GM12878 (cell line): ENCODE data around the gene CRYL1. TPM values are rescaled to one million over a fixed set of nuclear protein-coding genes. Genes with fewer than 3 reads are reported as not detected.

ENCODE experiments used
- ATAC-seq: fragments of 200-7000 bp; cut with Tn5 transposase; 3 replicates; pipeline ENCODE4 v1.9.1; 2020; ENCODE audit warnings: mild to moderate bottlenecking, moderate library complexity
- BruUV-seq: library from RNA; stranded (reverse); fragments of 400-500 nt; replicated peaks from 2 replicates; lab custom pipeline; 2021; lab: Mats Ljungman, UMichigan
- CTCF ChIA-PET: fragments of 300-600 bp; sonication (Branson Sonifier 250); formaldehyde crosslinking; extraction: SDS; loops from one replicate; lab custom pipeline; 2021; ENCODE audit warnings: inconsistent platforms; lab: Yijun Ruan, JAX
- POLR2A ChIA-PET: fragments of 350-600 bp; formaldehyde crosslinking; extraction: SDS; loops from one replicate; lab custom pipeline; 2021; ENCODE audit warnings: inconsistent platforms; lab: Charles Lee
- RAD21 ChIA-PET: fragments of 300-600 bp; sonication (Branson Sonifier 250); formaldehyde crosslinking; loops from one replicate; lab custom pipeline; 2023; ENCODE audit warnings: antibody characterized with exemption; ENCODE audit not compliant: unreplicated experiment; lab: Charles Lee
- SMC1A ChIA-PET: fragments of 300-600 bp; sonication (Branson Sonifier 250); formaldehyde crosslinking; loops from one replicate; lab custom pipeline; 2023; ENCODE audit not compliant: unreplicated experiment, uncharacterized antibody; lab: Charles Lee
- DNase-seq: peaks from one replicate; pipeline ENCODE4 v3.0.0-alpha.2; 2011; ENCODE audit warnings: low read depth, low spot score
- FAIRE-seq: peaks from 3 replicates; lab custom pipeline; 2011; peaks lifted over from hg19 to GRCh38; lab: Jason Lieb, UNC
- H2AFZ ChIP-seq: 2 replicates; pipeline ENCODE4 v1.6.0; 2011; ENCODE audit warnings: low read depth, low read length, control low read depth; ENCODE audit not compliant: control insufficient read depth
- H3K27ac ChIP-seq: 2 replicates; pipeline ENCODE4 v1.5.1; 2011; ENCODE audit warnings: control low read depth; ENCODE audit not compliant: control insufficient read depth, insufficient read depth
- H3K27me3 ChIP-seq, 2 experiments: replicated peaks in 1 of 2; 2 replicates each; pipeline versions ENCODE4 v1.6.0 to v1.6.1; 2011; ENCODE audit warnings: low read length in 1 of 2; ENCODE audit not compliant: control insufficient read depth in 2 of 2, insufficient read depth in 2 of 2
- H3K36me3 ChIP-seq, 2 experiments: 2 replicates each; pipeline ENCODE4 v1.5.1; 2011; ENCODE audit warnings: low read length in 1 of 2; ENCODE audit not compliant: control insufficient read depth in 2 of 2, insufficient read depth in 2 of 2
- H3K4me1 ChIP-seq: 2 replicates; pipeline ENCODE4 v1.6.1; 2011; ENCODE audit warnings: mild to moderate bottlenecking, low read length, moderate library complexity, mixed read lengths; ENCODE audit not compliant: control insufficient read depth, insufficient read depth
- H3K4me2 ChIP-seq: 2 replicates; pipeline ENCODE4 v1.6.0; 2011; ENCODE audit warnings: control low read depth; ENCODE audit not compliant: control insufficient read depth, insufficient read depth
- H3K4me3 ChIP-seq: fragments of 200-600 bp; sonication (generic); 2 replicates; pipeline ENCODE4 v1.5.1; 2016
- H3K79me2 ChIP-seq: 2 replicates; pipeline ENCODE4 v1.6.0; 2011; ENCODE audit warnings: low read length; ENCODE audit not compliant: control insufficient read depth, insufficient read depth
- H3K9ac ChIP-seq: 2 replicates; pipeline ENCODE4 v1.8.0; 2011; ENCODE audit warnings: low read length, control low read depth, mixed read lengths; ENCODE audit not compliant: control insufficient read depth, insufficient read depth
- H3K9me3 ChIP-seq: replicated peaks from 3 replicates; pipeline ENCODE4 v1.5.1; 2011; ENCODE audit warnings: mild to moderate bottlenecking, low read length; ENCODE audit not compliant: control insufficient read depth, insufficient read depth
- H4K20me1 ChIP-seq: 2 replicates; pipeline ENCODE4 v1.6.0; 2011; ENCODE audit not compliant: control insufficient read depth, insufficient read depth
- CBX3 ChIP-seq: fragments of 200-600 bp; sonication (generic); IDR thresholded peaks from 2 replicates; pipeline ENCODE4 v1.6.1; 2016; ENCODE audit warnings: low read depth, borderline replicate concordance
- CHD4 ChIP-seq: fragments of 200-600 bp; sonication (generic); IDR thresholded peaks from 2 replicates; pipeline ENCODE4 v1.6.1; 2016; ENCODE audit warnings: mild to moderate bottlenecking
- FOXM1 ChIP-seq: IDR thresholded peaks from 2 replicates; pipeline ENCODE4 v1.6.1; 2012; ENCODE audit warnings: low read depth, mild to moderate bottlenecking, inconsistent platforms, low read length, moderate library complexity
- IKZF1 ChIP-seq: fragments of 450-650 bp; conservative IDR thresholded peaks from 2 replicates; pipeline ENCODE4 v1.6.1; 2017; ENCODE audit warnings: antibody characterized with exemption, mild to moderate bottlenecking
- KLF5 ChIP-seq: fragments of 450-650 bp; IDR thresholded peaks from 2 replicates; pipeline ENCODE4 v1.6.1; 2014; ENCODE audit warnings: mild to moderate bottlenecking; ENCODE audit not compliant: partially characterized antibody
- NR2C2 ChIP-seq: IDR thresholded peaks from 2 replicates; pipeline ENCODE4 v1.6.1; 2011; ENCODE audit warnings: borderline replicate concordance, low read depth; ENCODE audit not compliant: control insufficient read depth, insufficient read length
- RB1 ChIP-seq: fragments of 450-650 bp; formaldehyde crosslinking; IDR thresholded peaks from 2 replicates; pipeline ENCODE4 v1.6.1; 2017; ENCODE audit warnings: mild to moderate bottlenecking, borderline replicate concordance
- RBBP5 ChIP-seq: fragments of 200-600 bp; sonication (generic); conservative IDR thresholded peaks from 2 replicates; pipeline ENCODE4 v1.6.1; 2016
- USF2 ChIP-seq: IDR thresholded peaks from 2 replicates; pipeline ENCODE4 v1.6.1; 2011; ENCODE audit warnings: low read depth, low read length, improper control_type of control experiment, borderline replicate concordance
- ZBTB40 ChIP-seq: fragments of 450-650 bp; IDR thresholded peaks from 2 replicates; pipeline ENCODE4 v1.6.1; 2016; ENCODE audit warnings: mild to moderate bottlenecking, moderate library complexity, borderline replicate concordance
- ZNF687 ChIP-seq: fragments of 450-650 bp; IDR thresholded peaks from 2 replicates; pipeline ENCODE4 v1.6.1; 2017; ENCODE audit warnings: mild to moderate bottlenecking, moderate library complexity
- WGBS: methylation state at CpG from one replicate; pipeline ENCODE4 v1.1.6; 2016; ENCODE audit warnings: low lambda C conversion rate; ENCODE audit not compliant: insufficient replicate concordance, insufficient coverage; ENCODE audit errors: missing lambda C conversion rate; 5-methylcytosine and 5-hydroxymethylcytosine counted together
- in situ Hi-C: fragments of 300-500 bp; cut with MboI; formaldehyde crosslinking; loops from 9 replicates; pipeline ENCODE4 v1.14.3; 2018; ENCODE audit warnings: mixed read lengths
- intact Hi-C: fragments of 100-400 bp; cut with micrococcal nuclease; formaldehyde crosslinking; loops from one replicate; pipeline ENCODE4 v1.14.2; 2022; ENCODE audit not compliant: unreplicated experiment
- polyA plus RNA-seq, 11 experiments: library from polyadenylated mRNA; depleted of rRNA in 4 of 11; unstranded in 6 of 11; stranded (reverse) in 5 of 11; fragments of >200 nt; fragmentation: Nextera tagmentation in 4 of 11; fragmentation: Illumina TruSeq in 1 of 11; extraction: Ambion mirVana in 4 of 11; extraction: Trizol in 1 of 11; gene quantifications; 1 replicate in 1 of 11; 2 replicates in 10 of 11; pipeline versions ENCODE4 v1.2.1 to v1.2.3, GENCODE V29; 2011 to 2016; ENCODE audit warnings: inconsistent platforms in 2 of 11, missing spikeins in 2 of 11, low read depth in 1 of 11
- total RNA-seq, 4 experiments: library from RNA; depleted of rRNA in 3 of 4; stranded (reverse); fragments of >200 nt in 3 of 4; fragmentation: Illumina TruSeq in 1 of 4; extraction: Trizol in 1 of 4; gene quantifications; 2 replicates each; pipeline versions ENCODE4 v1.2.1 to v1.2.3, GENCODE V29; 2013 to 2021

Gene CRYL1
- total and polyA plus RNA-seq, 10 of the 15 experiments (the other 5 are each of a cell fraction or from before 2014, with no cell fraction given) = 5.5 to 36.7 (median 12.2) TPM

GRCh38 chr13:20505405-20506366 lies 20.0 kb downstream of the CRYL1 start:
- peak; percentile 73 for FAIRE-seq
- Histone ChIP-seq H3K36me3 (no peaks in the 10 kb centered on the region), H3K9me3 (no peaks in the 10 kb centered on the region), H3K9ac (no peak overlapping the region), H4K20me1 (no peaks in the 10 kb centered on the region), H3K79me2 (no peaks in the 10 kb centered on the region), H2AFZ (no peak overlapping the region), H3K27ac (no peak overlapping the region), H3K27me3 (no peaks in the 10 kb centered on the region), H3K4me3 (no peak overlapping the region), H3K4me1 (no peaks in the 10 kb centered on the region), H3K4me2 (no peak overlapping the region)
- RAD21 ChIA-PET = no interaction called here
- SMC1A ChIA-PET = interaction anchor here (0.7 to 0.9 kb wide), 3 partner anchors 9 to 309 kb away, joined by 3 to 5 read pairs (median 3); no protein-coding TSS in a partner anchor
- CTCF ChIA-PET = interaction anchor here (1.1 to 1.2 kb wide), 2 partner anchors 9 to 12 kb away, joined by 4 to 7 read pairs; no protein-coding TSS in a partner anchor
- 69% methylated on average over 10 of the region's 10 CpGs for WGBS
- no peak for DNase-seq
- intact Hi-C loops = no loop called here
- POLR2A ChIA-PET = no interaction called here
- in situ Hi-C loops = no loop called here
- ATAC-seq = no peak
- no TSS peak for BruUV-seq
- TF ChIP-seq RB1 (no peak), IKZF1 (no peak), CBX3 (no peak), KLF5 (no peak), CHD4 (no peak), USF2 (no peak), RBBP5 (no peak), ZNF687 (no peak), FOXM1 (no peak), ZBTB40 (no peak), NR2C2 (no peak)
